CD14-positive monocyte (primary cell): ENCODE data around the gene SLCO2A1. TPM values are rescaled to one million over a fixed set of nuclear protein-coding genes. Genes with fewer than 3 reads are reported as not detected.

Source experiments
- DNase-seq, 3 donors: peaks; one replicate each; pipeline ENCODE4 v3.0.0-alpha.2; 2011 to 2022
- H2AFZ ChIP-seq: 2 replicates; pipeline ENCODE4 v1.6.0; 2012; ENCODE audit warnings: mild to moderate bottlenecking, low read depth, low read length, inconsistent platforms; ENCODE audit not compliant: insufficient read depth, poor library complexity, severe bottlenecking
- H3K27ac ChIP-seq, 2 donors: 1 replicate in 1 of 2; 2 replicates in 1 of 2; pipeline ENCODE4 v1.5.1; 2012 to 2013; ENCODE audit warnings: low read length in 2 of 2, control low read depth in 1 of 2, inconsistent platforms in 1 of 2, low read depth in 1 of 2, mild to moderate bottlenecking in 1 of 2
- H3K27me3 ChIP-seq, 2 donors: one replicate each; pipeline versions ENCODE4 v1.6.0 to v1.6.1; 2011 to 2013; ENCODE audit warnings: low read length in 2 of 2; ENCODE audit not compliant: control insufficient read depth in 2 of 2, insufficient read depth in 2 of 2
- H3K36me3 ChIP-seq, 2 donors: replicated peaks in 1 of 2; 1 replicate in 1 of 2; 2 replicates in 1 of 2; pipeline versions ENCODE4 v1.5.1 to v1.6.1; 2012 to 2013; ENCODE audit warnings: low read length in 2 of 2, control low read depth in 1 of 2, inconsistent platforms in 1 of 2, mild to moderate bottlenecking in 1 of 2; ENCODE audit not compliant: insufficient read depth in 2 of 2, control insufficient read depth in 1 of 2
- H3K4me1 ChIP-seq, 2 donors: 1 replicate in 1 of 2; 2 replicates in 1 of 2; pipeline versions ENCODE4 v1.5.1 to v1.6.1; 2012 to 2013; ENCODE audit warnings: low read length in 2 of 2, control low read depth in 1 of 2, inconsistent platforms in 1 of 2, mild to moderate bottlenecking in 1 of 2, moderate library complexity in 1 of 2; ENCODE audit not compliant: insufficient read depth in 2 of 2, control insufficient read depth in 1 of 2
- H3K4me2 ChIP-seq: replicated peaks from 2 replicates; pipeline ENCODE3; 2012; ENCODE audit warnings: low read length, moderate library complexity, mild to moderate bottlenecking; ENCODE audit not compliant: poor library complexity, severe bottlenecking; ENCODE audit errors: extremely low read depth
- H3K4me3 ChIP-seq, 3 experiments: fragments of 200-600 bp in 1 of 3; sonication (generic) in 1 of 3; replicated peaks in 1 of 3; 1 replicate in 2 of 3; 2 replicates in 1 of 3; pipeline ENCODE4 v1.5.1; 2011 to 2013; ENCODE audit warnings: low read length in 3 of 3, mild to moderate bottlenecking in 3 of 3, control low read depth in 2 of 3, low read depth in 2 of 3, inconsistent platforms in 1 of 3, moderate library complexity in 1 of 3
- H3K79me2 ChIP-seq: 2 replicates; pipeline ENCODE4 v1.6.0; 2012; ENCODE audit warnings: mild to moderate bottlenecking, control low read depth, inconsistent platforms, low read length, moderate library complexity; ENCODE audit not compliant: insufficient read depth
- H3K9ac ChIP-seq: 2 replicates; pipeline ENCODE4 v1.6.0; 2017; ENCODE audit warnings: low read length, mild to moderate bottlenecking; ENCODE audit not compliant: insufficient read depth, poor library complexity, severe bottlenecking
- H3K9me3 ChIP-seq, 2 donors: replicated peaks in 1 of 2; 1 replicate in 1 of 2; 2 replicates in 1 of 2; pipeline versions ENCODE4 v1.5.1 to v1.6.1; 2012 to 2013; ENCODE audit warnings: low read length in 2 of 2, control low read depth in 1 of 2; ENCODE audit not compliant: control insufficient read depth in 1 of 2, insufficient read depth in 1 of 2
- H4K20me1 ChIP-seq: 2 replicates; pipeline ENCODE4 v1.6.0; 2012; ENCODE audit warnings: mild to moderate bottlenecking, low read length, control low read depth, moderate library complexity; ENCODE audit not compliant: insufficient read depth
- H3K27ac Mint-ChIP-seq, 7 donors: one replicate each; pipeline ENCODE4 v1.8.0; 2020; ENCODE audit warnings: mild to moderate bottlenecking in 7 of 7, mixed read lengths in 7 of 7, moderate library complexity in 6 of 7, inconsistent platforms in 2 of 7
- H3K27me3 Mint-ChIP-seq, 3 donors: one replicate each; pipeline ENCODE4 v1.8.0; 2021 to 2022; ENCODE audit warnings: low read depth in 3 of 3, mild to moderate bottlenecking in 3 of 3, mixed read lengths in 3 of 3, moderate library complexity in 3 of 3, inconsistent platforms in 1 of 3
- H3K36me3 Mint-ChIP-seq, 2 donors: one replicate each; pipeline ENCODE4 v1.8.0; 2020; ENCODE audit warnings: mixed read lengths in 2 of 2, inconsistent platforms in 1 of 2, mild to moderate bottlenecking in 1 of 2
- H3K4me1 Mint-ChIP-seq: one replicate; pipeline ENCODE4 v1.8.0; 2020; ENCODE audit warnings: mild to moderate bottlenecking, mixed read lengths
- H3K4me3 Mint-ChIP-seq, 2 donors: one replicate each; pipeline ENCODE4 v1.8.0; 2020; ENCODE audit warnings: mild to moderate bottlenecking in 2 of 2, mixed read lengths in 2 of 2, moderate library complexity in 1 of 2
- H3K9me3 Mint-ChIP-seq, 7 donors: one replicate each; pipeline ENCODE4 v1.8.0; 2020 to 2022; ENCODE audit warnings: mixed read lengths in 7 of 7, mild to moderate bottlenecking in 6 of 7, moderate library complexity in 6 of 7, inconsistent platforms in 2 of 7
- WGBS: methylation state at CpG from one replicate; pipeline ENCODE4 v1.1.5; 2013; ENCODE audit warnings: missing lambda C conversion rate; ENCODE audit not compliant: insufficient coverage; 5-methylcytosine and 5-hydroxymethylcytosine counted together
- intact Hi-C, 2 donors: fragments of 100-400 bp; cut with micrococcal nuclease; formaldehyde crosslinking; loops; one replicate each; pipeline versions ENCODE4 v1.15.0 to v1.15.1; 2023
- polyA plus RNA-seq, 3 donors: library from polyadenylated mRNA; depleted of rRNA in 1 of 3; unstranded in 2 of 3; stranded (reverse) in 1 of 3; fragments of 300-500 nt in 2 of 3; fragments of >200 nt in 1 of 3; fragmentation: Illumina TruSeq in 2 of 3; gene quantifications; 1 replicate in 2 of 3; 2 replicates in 1 of 3; pipeline ENCODE4 v1.2.3, GENCODE V29; 2012 to 2021
- TF ChIP-seq, protein P1 (sequence below): fragments of 200-600 bp; IDR thresholded peaks from one replicate; pipeline ENCODE4 v1.8.0; 2022; ENCODE audit warnings: antibody characterized with exemption, mild to moderate bottlenecking

SLCO2A1 gene
- polyA plus RNA-seq, 3 donors = 0.12 TPM; not detected in 2

DNA sequence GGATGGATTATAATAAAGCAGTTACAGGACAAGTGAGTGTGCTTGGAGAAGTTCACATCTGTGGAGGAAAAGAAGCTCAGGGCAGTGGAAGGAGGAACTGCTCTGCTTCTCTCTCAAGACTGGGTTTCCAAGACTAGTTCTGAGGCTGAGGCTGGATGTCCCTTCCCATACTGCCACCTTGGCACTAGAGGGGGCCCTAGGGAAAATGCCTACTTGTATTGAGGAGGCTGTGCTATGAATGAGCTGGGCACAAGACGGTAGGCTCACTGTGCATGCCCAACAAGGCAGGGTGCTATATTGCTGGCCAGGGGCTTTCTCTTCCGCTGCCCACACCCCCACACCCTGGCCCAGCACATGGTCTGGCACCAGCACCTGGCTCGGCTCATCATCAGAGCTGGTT lies 65.2 kb downstream of the SLCO2A1 start:
- H2AFZ ChIP-seq = no peak overlapping the region
- H3K4me1 Mint-ChIP-seq = no peaks in the 10 kb centered on the region
- no peak overlapping the region for H3K4me3 ChIP-seq
- no peak overlapping the region for H3K27ac ChIP-seq
- no peaks in the 10 kb centered on the region for H3K36me3 Mint-ChIP-seq
- no peaks in the 10 kb centered on the region for H3K27me3 Mint-ChIP-seq
- intact Hi-C loops = no loop called here
- peaks cover 0 to 3% (median 0%) of the 10 kb centered on the region in 7 donors for H3K9me3 Mint-ChIP-seq
- no peaks in the 10 kb centered on the region for H3K4me1 ChIP-seq
- no peak overlapping the region for H3K27ac Mint-ChIP-seq
- TF ChIP-seq, protein P1, sequence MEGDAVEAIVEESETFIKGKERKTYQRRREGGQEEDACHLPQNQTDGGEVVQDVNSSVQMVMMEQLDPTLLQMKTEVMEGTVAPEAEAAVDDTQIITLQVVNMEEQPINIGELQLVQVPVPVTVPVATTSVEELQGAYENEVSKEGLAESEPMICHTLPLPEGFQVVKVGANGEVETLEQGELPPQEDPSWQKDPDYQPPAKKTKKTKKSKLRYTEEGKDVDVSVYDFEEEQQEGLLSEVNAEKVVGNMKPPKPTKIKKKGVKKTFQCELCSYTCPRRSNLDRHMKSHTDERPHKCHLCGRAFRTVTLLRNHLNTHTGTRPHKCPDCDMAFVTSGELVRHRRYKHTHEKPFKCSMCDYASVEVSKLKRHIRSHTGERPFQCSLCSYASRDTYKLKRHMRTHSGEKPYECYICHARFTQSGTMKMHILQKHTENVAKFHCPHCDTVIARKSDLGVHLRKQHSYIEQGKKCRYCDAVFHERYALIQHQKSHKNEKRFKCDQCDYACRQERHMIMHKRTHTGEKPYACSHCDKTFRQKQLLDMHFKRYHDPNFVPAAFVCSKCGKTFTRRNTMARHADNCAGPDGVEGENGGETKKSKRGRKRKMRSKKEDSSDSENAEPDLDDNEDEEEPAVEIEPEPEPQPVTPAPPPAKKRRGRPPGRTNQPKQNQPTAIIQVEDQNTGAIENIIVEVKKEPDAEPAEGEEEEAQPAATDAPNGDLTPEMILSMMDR = no peak
- DNase-seq = no peak
- H4K20me1 ChIP-seq = no peaks in the 10 kb centered on the region
- no peaks in the 10 kb centered on the region for H3K79me2 ChIP-seq
- 60% methylated on average over 1 of the region's 3 CpGs for WGBS
- no peak overlapping the region for H3K4me2 ChIP-seq
- H3K9me3 ChIP-seq = no peaks in the 10 kb centered on the region
- no peaks in the 10 kb centered on the region for H3K36me3 ChIP-seq
- H3K27me3 ChIP-seq = no peaks in the 10 kb centered on the region
- no peak overlapping the region for H3K9ac ChIP-seq
- no peak overlapping the region for H3K4me3 Mint-ChIP-seq

- H3K9me3 ChIP-seq = no peaks in the 10 kb centered on the region
- TF ChIP-seq, protein P1 = no peak
- 100% methylated on average over 3 of the region's 7 CpGs for WGBS
- Mint-ChIP-seq H3K27me3 (no peaks in the 10 kb centered on the region), H3K27ac (no peak overlapping the region), H3K9me3 (peaks cover 0 to 5% (median 0%) of the 10 kb centered on the region in 7 donors), H3K36me3 (no peaks in the 10 kb centered on the region), H3K4me3 (no peak overlapping the region), H3K4me1 (no peaks in the 10 kb centered on the region)
- no peak overlapping the region for H3K4me2 ChIP-seq
- H4K20me1 ChIP-seq = no peaks in the 10 kb centered on the region
- intact Hi-C loops = no loop called here
- no peaks in the 10 kb centered on the region for H3K79me2 ChIP-seq
- no peak overlapping the region for H3K9ac ChIP-seq
- no peaks in the 10 kb centered on the region for H3K27me3 ChIP-seq
- H3K4me3 ChIP-seq = no peak overlapping the region
- no peaks in the 10 kb centered on the region for H3K4me1 ChIP-seq
- no peak overlapping the region for H3K27ac ChIP-seq
- no peak for DNase-seq
- H3K36me3 ChIP-seq = no peaks in the 10 kb centered on the region
- H2AFZ ChIP-seq = no peak overlapping the region
Measured at GRCh38 chr3:133963657-133964396, 65.9 kb downstream of the SLCO2A1 start.
